ENCODE data around the gene STK17A.

- TF ChIP-seq, protein P1, sequence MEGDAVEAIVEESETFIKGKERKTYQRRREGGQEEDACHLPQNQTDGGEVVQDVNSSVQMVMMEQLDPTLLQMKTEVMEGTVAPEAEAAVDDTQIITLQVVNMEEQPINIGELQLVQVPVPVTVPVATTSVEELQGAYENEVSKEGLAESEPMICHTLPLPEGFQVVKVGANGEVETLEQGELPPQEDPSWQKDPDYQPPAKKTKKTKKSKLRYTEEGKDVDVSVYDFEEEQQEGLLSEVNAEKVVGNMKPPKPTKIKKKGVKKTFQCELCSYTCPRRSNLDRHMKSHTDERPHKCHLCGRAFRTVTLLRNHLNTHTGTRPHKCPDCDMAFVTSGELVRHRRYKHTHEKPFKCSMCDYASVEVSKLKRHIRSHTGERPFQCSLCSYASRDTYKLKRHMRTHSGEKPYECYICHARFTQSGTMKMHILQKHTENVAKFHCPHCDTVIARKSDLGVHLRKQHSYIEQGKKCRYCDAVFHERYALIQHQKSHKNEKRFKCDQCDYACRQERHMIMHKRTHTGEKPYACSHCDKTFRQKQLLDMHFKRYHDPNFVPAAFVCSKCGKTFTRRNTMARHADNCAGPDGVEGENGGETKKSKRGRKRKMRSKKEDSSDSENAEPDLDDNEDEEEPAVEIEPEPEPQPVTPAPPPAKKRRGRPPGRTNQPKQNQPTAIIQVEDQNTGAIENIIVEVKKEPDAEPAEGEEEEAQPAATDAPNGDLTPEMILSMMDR (conservative IDR thresholded peaks at IDR 0.05; ENCODE audit: low read length), result no peak
- TF ChIP-seq EZH2phosphoT487 (IDR thresholded peaks at IDR 0.05; ENCODE audit: borderline replicate concordance), result no peak
These were observed 32.7 kb downstream of the STK17A start for GRCh38 chr7:43615558-43616145.
